Ovary (tissue), 9 donors: ENCODE measurements around the gene RALA. TPM values are rescaled to one million over a fixed set of nuclear protein-coding genes. Genes with fewer than 3 reads are reported as not detected.

Experiments
- DNase-seq, 5 donors: peaks; one replicate each; pipeline ENCODE4 v3.0.0-alpha.2; 2019 to 2020
- H3K27ac ChIP-seq, 2 donors: fragments of 200-600 bp; one replicate each; pipeline versions ENCODE4 v1.5.1 to v1.8.0; 2019 to 2022
- H3K27me3 ChIP-seq: fragments of 200-600 bp; one replicate; pipeline ENCODE4 v1.8.0; 2022
- H3K36me3 ChIP-seq: fragments of 200-600 bp; sonication (generic); one replicate; pipeline ENCODE4 v1.5.1; 2019
- H3K4me1 ChIP-seq: one replicate; pipeline ENCODE4 v1.8.1; 2013; ENCODE audit warnings: mild to moderate bottlenecking, moderate library complexity; ENCODE audit not compliant: insufficient read depth
- H3K4me3 ChIP-seq: fragments of 200-600 bp; sonication (generic); one replicate; pipeline ENCODE4 v1.5.1; 2017
- H3K9me3 ChIP-seq, 2 donors: fragments of 200-600 bp in 1 of 2; sonication (generic) in 1 of 2; one replicate each; pipeline versions ENCODE4 v1.5.1 to v1.8.1; 2013 to 2019; ENCODE audit warnings: mild to moderate bottlenecking in 1 of 2, moderate library complexity in 1 of 2
- EP300 ChIP-seq: sonication (generic); formaldehyde crosslinking; IDR thresholded peaks from one replicate; pipeline ENCODE4 v1.6.1; 2017; ENCODE audit warnings: antibody characterized with exemption
- POLR2A ChIP-seq: fragments of 450-650 bp; IDR thresholded peaks from one replicate; pipeline ENCODE4 v1.6.1; 2017; ENCODE audit warnings: antibody characterized with exemption, mild to moderate bottlenecking, moderate library complexity
- WGBS, 3 donors: extraction: QIAGEN DNeasy Blood & Tissue Kit in 1 of 3; methylation state at CpG; one replicate each; pipeline versions ENCODE4 v1.1.5 to v1.1.7; 2013 to 2017; 5-methylcytosine and 5-hydroxymethylcytosine counted together
- intact Hi-C, 4 donors: fragments of 100-400 bp; cut with DNase I; formaldehyde crosslinking; loops; one replicate each; pipeline versions ENCODE4 v1.11.0 to v1.15.1; 2022 to 2023
- polyA plus RNA-seq, 2 donors: library from polyadenylated mRNA; stranded (reverse); fragments of 200-250 nt in 1 of 2; fragments of 350-450 nt in 1 of 2; fragmentation: Illumina TruSeq in 1 of 2; extraction: RNeasy Lipid Tissue Mini Kit (QIAGEN cat#74804) in 1 of 2; gene quantifications; one replicate each; pipeline ENCODE4 v1.2.3, GENCODE V29; 2013 to 2014
- total RNA-seq, 7 donors: library from RNA; depleted of rRNA in 2 of 7; stranded (reverse); fragments of >200 nt in 2 of 7; fragmentation: NEBNext Ultra II Directional in 3 of 7; extraction: Animal tissue kit (Norgen Biotek cat#: 25700) in 3 of 7; gene quantifications; one replicate each; pipeline versions ENCODE4 v1.1.0 to v1.2.4, GENCODE V29; 2016 to 2023
- TF ChIP-seq, protein P1 (sequence below), 3 donors: fragments of 450-650 bp in 2 of 3; fragments of 200-600 bp in 1 of 3; IDR thresholded peaks; one replicate each; pipeline versions ENCODE4 v1.5.1 to v1.8.0; 2016 to 2022; ENCODE audit warnings: antibody characterized with exemption in 3 of 3, mild to moderate bottlenecking in 1 of 3
- donor health status: DM: no; HTN: no; CAD: no; lungs with moderate emphysema.
- donor health status: DM: no; HTN: no; CAD: no.
- donor health status: Bipolar disorder and iron deficiency.
- donor health status: DM: yes; HTN: yes; CAD: no.
- donor health status: DM: no; HTN: no; CAD: no.
- donor health status: DM: yes; HTN: yes; CAD: no.

Gene RALA
- total and polyA plus RNA-seq, 9 donors = 13.9 to 32.9 (median 25.2) TPM

- Histone ChIP-seq H3K9me3 (no peaks in the 10 kb centered on the region), H3K27ac (no peak overlapping the region), H3K4me1 (peaks cover 8% of the 10 kb centered on the region), H3K36me3 (no peaks in the 10 kb centered on the region), H3K4me3 (no peak overlapping the region), H3K27me3 (no peaks in the 10 kb centered on the region)
- intact Hi-C loops = loop anchor here in 2 of 4 donors (5.0 to 10.0 kb wide), 2 partner anchors 114 to 122 kb away; no protein-coding TSS in a partner anchor
- no peak for DNase-seq
- TF ChIP-seq, protein P1, sequence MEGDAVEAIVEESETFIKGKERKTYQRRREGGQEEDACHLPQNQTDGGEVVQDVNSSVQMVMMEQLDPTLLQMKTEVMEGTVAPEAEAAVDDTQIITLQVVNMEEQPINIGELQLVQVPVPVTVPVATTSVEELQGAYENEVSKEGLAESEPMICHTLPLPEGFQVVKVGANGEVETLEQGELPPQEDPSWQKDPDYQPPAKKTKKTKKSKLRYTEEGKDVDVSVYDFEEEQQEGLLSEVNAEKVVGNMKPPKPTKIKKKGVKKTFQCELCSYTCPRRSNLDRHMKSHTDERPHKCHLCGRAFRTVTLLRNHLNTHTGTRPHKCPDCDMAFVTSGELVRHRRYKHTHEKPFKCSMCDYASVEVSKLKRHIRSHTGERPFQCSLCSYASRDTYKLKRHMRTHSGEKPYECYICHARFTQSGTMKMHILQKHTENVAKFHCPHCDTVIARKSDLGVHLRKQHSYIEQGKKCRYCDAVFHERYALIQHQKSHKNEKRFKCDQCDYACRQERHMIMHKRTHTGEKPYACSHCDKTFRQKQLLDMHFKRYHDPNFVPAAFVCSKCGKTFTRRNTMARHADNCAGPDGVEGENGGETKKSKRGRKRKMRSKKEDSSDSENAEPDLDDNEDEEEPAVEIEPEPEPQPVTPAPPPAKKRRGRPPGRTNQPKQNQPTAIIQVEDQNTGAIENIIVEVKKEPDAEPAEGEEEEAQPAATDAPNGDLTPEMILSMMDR (IDR thresholded peaks at IDR 0.05) = no peak
- TF ChIP-seq POLR2A (no peak), EP300 (no peak)
Observed at GRCh38 chr7:39620486-39620885, 2.9 kb upstream of the RALA start.

DNA sequence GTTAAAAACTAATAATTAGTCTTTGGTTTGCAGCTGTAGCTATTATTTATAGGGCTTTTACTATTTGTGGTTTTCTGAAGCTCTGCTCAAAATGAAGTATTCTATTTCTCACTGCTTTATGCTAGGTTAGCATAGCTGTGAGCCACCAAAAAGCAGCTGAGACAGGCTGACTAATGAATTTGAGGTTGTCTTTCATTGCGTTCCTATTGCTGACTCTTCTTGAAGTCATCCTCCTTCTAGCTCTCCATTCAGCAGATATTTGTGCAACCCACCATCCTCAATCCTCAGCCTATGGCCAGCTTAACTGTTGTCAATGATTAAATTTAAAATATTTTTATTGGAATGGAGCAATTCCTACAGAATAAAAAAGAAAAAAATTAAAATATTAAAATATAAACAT lies 2.1 kb upstream of the RALA start:
- Histone ChIP-seq H3K27me3 (no peaks in the 10 kb centered on the region), H3K9me3 (no peaks in the 10 kb centered on the region), H3K4me3 (no peak overlapping the region), H3K4me1 (peaks cover 8% of the 10 kb centered on the region), H3K27ac (no peak overlapping the region), H3K36me3 (no peaks in the 10 kb centered on the region)
- DNase-seq = no peak
- intact Hi-C loops = loop anchor here in 2 of 4 donors (5.0 to 10.0 kb wide), 2 partner anchors 114 to 121 kb away; no protein-coding TSS in a partner anchor
- TF ChIP-seq, protein P1 (IDR thresholded peaks at IDR 0.05) = no peak
- no peak for TF ChIP-seq EP300
- no peak for TF ChIP-seq POLR2A
- 54 to 75% (median 69%) methylated on average over 1 of the region's 1 CpG for WGBS, 3 donors

DNA sequence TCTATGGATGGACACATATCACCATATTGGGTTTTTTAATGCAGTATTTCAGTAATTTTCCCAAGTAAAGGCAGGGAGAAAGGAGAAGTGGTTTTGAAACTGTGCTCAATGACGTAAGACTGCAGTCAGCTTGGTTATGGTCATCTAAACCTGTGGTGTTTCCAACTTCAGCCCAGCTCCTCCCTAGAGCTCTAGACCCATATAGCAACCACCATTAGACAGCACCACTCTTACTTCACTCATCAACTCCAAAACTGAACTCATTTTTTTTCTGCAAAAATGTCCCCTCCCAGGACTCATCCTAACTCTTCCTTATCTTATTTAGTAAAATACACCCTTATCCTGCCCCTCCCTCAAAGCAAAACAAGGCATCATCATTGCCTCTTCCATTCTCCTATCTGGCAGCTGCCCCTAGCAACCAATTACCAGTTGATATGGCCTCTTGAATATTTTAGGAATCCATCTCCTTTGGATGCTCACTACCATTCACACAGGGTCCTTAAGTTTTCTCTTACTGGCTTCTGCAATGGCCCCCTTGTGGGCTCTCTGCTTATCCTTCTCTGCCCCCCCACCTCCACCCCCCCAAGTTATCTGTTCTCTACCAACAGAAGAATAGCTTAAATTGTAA lies 1.5 kb upstream of the RALA start:
- intact Hi-C loops = loop anchor here in 2 of 4 donors (5.0 to 10.0 kb wide), 2 partner anchors 113 to 120 kb away; no protein-coding TSS in a partner anchor
- H3K27ac ChIP-seq = no peak overlapping the region
- H3K4me3 ChIP-seq = no peak overlapping the region
- TF ChIP-seq, protein P1 (IDR thresholded peaks at IDR 0.05) = no peak
- TF ChIP-seq POLR2A = no peak
- 92 to 100% (median 92%) methylated on average over 1 of the region's 1 CpG for WGBS, 3 donors
- H3K36me3 ChIP-seq = no peaks in the 10 kb centered on the region
- H3K27me3 ChIP-seq = no peaks in the 10 kb centered on the region
- H3K4me1 ChIP-seq = peaks cover 12% of the 10 kb centered on the region
- no peaks in the 10 kb centered on the region for H3K9me3 ChIP-seq
- no peak for DNase-seq

- DNase-seq = no peak
Observed at GRCh38 chr7:39622609-39623008, 763 bp upstream of the RALA start.

More at GRCh38 chr7:39622609-39623008, 763 bp upstream of the RALA start:
- 25 to 43% (median 29%) methylated on average over 11 of the region's 11 CpGs for WGBS, 3 donors
- Histone ChIP-seq H3K27ac (peak overlapping the region; percentile 82 to 84), H3K9me3 (no peaks in the 10 kb centered on the region), H3K4me1 (peaks cover 12% of the 10 kb centered on the region), H3K4me3 (peak overlapping the region; percentile 82), H3K36me3 (no peaks in the 10 kb centered on the region), H3K27me3 (no peaks in the 10 kb centered on the region)
- intact Hi-C loops = loop anchor here in 2 of 4 donors (5.0 to 10.0 kb wide), 2 partner anchors 112 to 120 kb away; no protein-coding TSS in a partner anchor
- TF ChIP-seq, protein P1 (IDR thresholded peaks at IDR 0.05) = no peak
- TF ChIP-seq EP300 (no peak), POLR2A (no peak)
